PC-9 (cell line): ENCODE data around the gene SLC6A3. TPM values are rescaled to one million over a fixed set of nuclear protein-coding genes. Genes with fewer than 3 reads are reported as not detected.

Experiments used
- BruUV-seq: library from RNA; stranded (reverse); fragments of 400-500 nt; replicated peaks from 2 replicates; lab custom pipeline; 2021; lab: Mats Ljungman, UMichigan
- CTCF ChIA-PET: fragments of 300-600 bp; sonication (Branson Sonifier 250); formaldehyde crosslinking; loops from one replicate; lab custom pipeline; 2022; ENCODE audit warnings: antibody characterized with exemption; lab: Charles Lee
- POLR2A ChIA-PET: fragments of 300-600 bp; sonication (Branson Sonifier 250); formaldehyde crosslinking; loops from one replicate; lab custom pipeline; 2022; ENCODE audit warnings: antibody characterized with exemption; ENCODE audit not compliant: unreplicated experiment; lab: Charles Lee
- DNase-seq, 2 experiments: peaks; one replicate each; pipeline versions ENCODE4 v3.0.0 to v3.0.0-alpha.2; 2015 to 2022; ENCODE audit warnings: mixed read lengths in 1 of 2
- H2AFZ ChIP-seq: fragments of 200-600 bp; sonication (generic); 2 replicates; pipeline ENCODE4 v1.8.1; 2017; ENCODE audit warnings: antibody characterized with exemption
- H3F3A ChIP-seq: fragments of 200-600 bp; sonication (generic); 2 replicates; pipeline ENCODE4 v1.8.1; 2017; ENCODE audit warnings: antibody characterized with exemption, mild to moderate bottlenecking, low read depth; ENCODE audit not compliant: insufficient read depth
- H3K27ac ChIP-seq: fragments of 200-600 bp; sonication (generic); 2 replicates; pipeline ENCODE4 v1.6.1; 2016; ENCODE audit warnings: mixed run types
- H3K27me3 ChIP-seq: fragments of 200-600 bp; sonication (generic); 2 replicates; pipeline ENCODE4 v1.6.1; 2016; ENCODE audit warnings: low read depth, mixed run types; ENCODE audit not compliant: insufficient read depth
- H3K36me3 ChIP-seq: fragments of 200-600 bp; sonication (generic); 2 replicates; pipeline ENCODE4 v1.6.1; 2016; ENCODE audit warnings: low read depth, mixed run types
- H3K4me1 ChIP-seq: fragments of 200-600 bp; sonication (generic); replicated peaks from 2 replicates; pipeline ENCODE4 v1.6.1; 2016; ENCODE audit warnings: mixed run types; ENCODE audit not compliant: insufficient read depth
- H3K4me2 ChIP-seq: fragments of 200-600 bp; sonication (generic); 2 replicates; pipeline ENCODE4 v1.6.1; 2017; ENCODE audit warnings: mixed run types
- H3K4me3 ChIP-seq: fragments of 200-600 bp; sonication (generic); 2 replicates; pipeline ENCODE4 v1.6.1; 2016; ENCODE audit warnings: mixed run types
- H3K79me2 ChIP-seq: fragments of 200-600 bp; sonication (generic); 2 replicates; pipeline ENCODE4 v1.6.1; 2017; ENCODE audit warnings: low read depth, mixed run types
- H3K9me2 ChIP-seq: fragments of 200-600 bp; sonication (generic); 2 replicates; pipeline ENCODE4 v1.8.1; 2017; ENCODE audit warnings: mild to moderate bottlenecking; ENCODE audit not compliant: insufficient read depth
- H3K9me3 ChIP-seq: fragments of 200-600 bp; sonication (generic); 2 replicates; pipeline ENCODE4 v1.8.1; 2016; ENCODE audit warnings: low read depth; ENCODE audit not compliant: insufficient read depth
- H4K20me1 ChIP-seq: fragments of 200-600 bp; sonication (generic); 2 replicates; pipeline ENCODE4 v1.8.1; 2017; ENCODE audit not compliant: insufficient read depth
- CTCF ChIP-seq: fragments of 200-600 bp; sonication (generic); conservative IDR thresholded peaks from 2 replicates; pipeline ENCODE4 v1.6.1; 2017; ENCODE audit warnings: mixed run types, antibody characterized with exemption, mild to moderate bottlenecking, moderate library complexity
- EZH2 ChIP-seq: fragments of 200-600 bp; sonication (generic); IDR thresholded peaks from 2 replicates; pipeline ENCODE4 v1.8.0; 2017; ENCODE audit warnings: antibody characterized with exemption, low read depth
- intact Hi-C: fragments of 100-400 bp; cut with micrococcal nuclease; formaldehyde crosslinking; loops from one replicate; pipeline ENCODE4 v1.10.0; 2022; ENCODE audit not compliant: unreplicated experiment
- total RNA-seq: library from RNA; stranded (reverse); gene quantifications from 2 replicates; pipeline ENCODE4 v1.2.3, GENCODE V29; 2021

Gene SLC6A3
- total RNA-seq, 1 experiment from 2014 or later, result not detected

- H2AFZ ChIP-seq, result no peak overlapping the region
- H3K4me2 ChIP-seq, result no peak overlapping the region
- no peak for DNase-seq
- no peak overlapping the region for H3K4me3 ChIP-seq
- peaks cover 9% of the 10 kb centered on the region; the same call in 1 of the 2 replicates for H4K20me1 ChIP-seq
- no peaks in the 10 kb centered on the region for H3K4me1 ChIP-seq
- intact Hi-C loops, result no loop called here
- TF ChIP-seq EZH2 (0 out of 2 replicates have a peak, but pooled peaks have one; percentile 67), CTCF (no peak)
- H3F3A ChIP-seq, result no peaks in the 10 kb centered on the region
- no peaks in the 10 kb centered on the region for H3K9me2 ChIP-seq
- no peaks in the 10 kb centered on the region for H3K36me3 ChIP-seq
- no peak overlapping the region for H3K27ac ChIP-seq
- BruUV-seq, result no TSS peak
- H3K79me2 ChIP-seq, result no peaks in the 10 kb centered on the region
- POLR2A ChIA-PET, result no interaction called here
- CTCF ChIA-PET, result no interaction called here
- H3K9me3 ChIP-seq, result no peaks in the 10 kb centered on the region
- peaks cover 98% of the 10 kb centered on the region for H3K27me3 ChIP-seq
Observed at GRCh38 chr5:1414311-1415058, 30.8 kb downstream of the SLC6A3 start.

GRCh38 chr5:1413611-1414241, 31.5 kb downstream of the SLC6A3 start:
- DNase-seq, result no peak
- H3K9me2 ChIP-seq, result no peaks in the 10 kb centered on the region
- H3F3A ChIP-seq, result no peaks in the 10 kb centered on the region
- no peaks in the 10 kb centered on the region for H3K9me3 ChIP-seq
- CTCF ChIA-PET, result no interaction called here
- peaks cover 98% of the 10 kb centered on the region for H3K27me3 ChIP-seq
- intact Hi-C loops, result no loop called here
- no peaks in the 10 kb centered on the region for H3K79me2 ChIP-seq
- no peaks in the 10 kb centered on the region for H3K36me3 ChIP-seq
- BruUV-seq, result no TSS peak
- peaks cover 9% of the 10 kb centered on the region; the same call in 1 of the 2 replicates for H4K20me1 ChIP-seq
- POLR2A ChIA-PET, result no interaction called here
- no peaks in the 10 kb centered on the region for H3K4me1 ChIP-seq
- TF ChIP-seq CTCF, result no peak
- no peak for TF ChIP-seq EZH2
- no peak overlapping the region for H3K4me2 ChIP-seq
- H2AFZ ChIP-seq, result no peak overlapping the region
- H3K27ac ChIP-seq, result no peak overlapping the region
- no peak overlapping the region for H3K4me3 ChIP-seq

GRCh38 chr5:1413211-1413610, 32.0 kb downstream of the SLC6A3 start:
- Histone ChIP-seq H3K9me2 (no peaks in the 10 kb centered on the region), H3K9me3 (no peaks in the 10 kb centered on the region), H3K4me3 (no peak overlapping the region), H3K36me3 (no peaks in the 10 kb centered on the region), H3K27me3 (peaks cover 98% of the 10 kb centered on the region), H3K4me1 (no peaks in the 10 kb centered on the region), H3K4me2 (no peak overlapping the region), H2AFZ (no peak overlapping the region), H4K20me1 (peaks cover 9% of the 10 kb centered on the region; the same call in 1 of the 2 replicates), H3F3A (no peaks in the 10 kb centered on the region), H3K79me2 (no peaks in the 10 kb centered on the region), H3K27ac (no peak overlapping the region)
- TF ChIP-seq CTCF, result no peak
- intact Hi-C loops, result no loop called here
- no peak for DNase-seq
- BruUV-seq, result no TSS peak
- ChIA-PET CTCF (no interaction called here), POLR2A (no interaction called here)
